HL-60 (cell line): ENCODE data around the gene TRUB2.

Experiments used
- DNase-seq, 2 experiments: peaks; one replicate each; pipeline ENCODE4 v3.0.0-alpha.2; 2010 to 2020; ENCODE audit warnings: low read depth in 1 of 2, low spot score in 1 of 2
- H3K27ac ChIP-seq: fragments of 250-450 bp; sonication (Bioruptor Pico); replicated peaks from 2 replicates; pipeline ENCODE4 v1.5.1; 2020; ENCODE audit warnings: mild to moderate bottlenecking, moderate library complexity
- H3K27me3 ChIP-seq: fragments of 250-450 bp; sonication (Bioruptor Pico); 2 replicates; pipeline ENCODE4 v1.5.1; 2021; ENCODE audit warnings: mild to moderate bottlenecking, moderate library complexity; ENCODE audit not compliant: insufficient read depth, poor library complexity, severe bottlenecking
- H3K4me3 ChIP-seq: replicated peaks from 2 replicates; pipeline ENCODE4 v1.5.1; 2011; ENCODE audit warnings: mild to moderate bottlenecking, control low read depth, low read length; ENCODE audit not compliant: insufficient read depth
- CTCF ChIP-seq: IDR thresholded peaks from one replicate; pipeline ENCODE4 v1.5.1; 2011; ENCODE audit warnings: low read length, control low read depth, inconsistent platforms; ENCODE audit not compliant: insufficient read depth
- GABPA ChIP-seq: IDR thresholded peaks from 2 replicates; pipeline ENCODE4 v1.6.1; 2012; ENCODE audit warnings: low read depth
- POLR2AphosphoS5 ChIP-seq: IDR thresholded peaks from 2 replicates; pipeline ENCODE4 v1.6.1; 2012; ENCODE audit warnings: low read depth
- REST ChIP-seq: IDR thresholded peaks from 2 replicates; pipeline ENCODE4 v1.6.1; 2012; ENCODE audit warnings: low read depth; ENCODE audit not compliant: insufficient replicate concordance
- SPI1 ChIP-seq: IDR thresholded peaks from 2 replicates; pipeline ENCODE4 v1.6.1; 2012; ENCODE audit warnings: low read depth, mild to moderate bottlenecking, borderline replicate concordance

The TRUB2 gene

GRCh38 chr9:128333451-128333869 is 11.2 kb upstream of the TRUB2 start:
- TF ChIP-seq GABPA = no peak
- TF ChIP-seq REST = no peak
- TF ChIP-seq POLR2AphosphoS5 = no peak
- TF ChIP-seq CTCF = no peak
- TF ChIP-seq SPI1 = no peak
- H3K27me3 ChIP-seq = no peaks in the 10 kb centered on the region
- H3K4me3 ChIP-seq = no peak overlapping the region
- H3K27ac ChIP-seq = no peak overlapping the region
- no peak for DNase-seq

- no peaks in the 10 kb centered on the region for H3K27me3 ChIP-seq
- TF ChIP-seq GABPA (no peak), REST (no peak), POLR2AphosphoS5 (no peak), SPI1 (no peak), CTCF (no peak)
- H3K4me3 ChIP-seq = no peak overlapping the region
- H3K27ac ChIP-seq = no peak overlapping the region
- DNase-seq = no peak
Observed at GRCh38 chr9:128325629-128326028, 3.4 kb upstream of the TRUB2 start.

- Histone ChIP-seq H3K4me3 (no peak overlapping the region), H3K27ac (peak overlapping the region; percentile 97; the same call in 1 of the 2 replicates), H3K27me3 (no peaks in the 10 kb centered on the region)
- TF ChIP-seq GABPA (no peak), SPI1 (no peak), CTCF (no peak), REST (no peak), POLR2AphosphoS5 (no peak)
- DNase-seq = no peak
Observed at GRCh38 chr9:128324401-128324800, 2.2 kb upstream of the TRUB2 start.
